OCI-M2 (cell line): Measurements from ENCODE around the gene IMP3.
"Not testable (repeated sequence)": the region's sequence is repeated elsewhere in the genome, so short reads cannot be mapped to it uniquely, and the experiment has no call there.

Experiments
- DNase-seq: peaks from one replicate; lab custom pipeline; 2025; ENCODE audit not compliant: unreplicated experiment; lab: John Stamatoyannopoulos, UW

Gene IMP3

DNA sequence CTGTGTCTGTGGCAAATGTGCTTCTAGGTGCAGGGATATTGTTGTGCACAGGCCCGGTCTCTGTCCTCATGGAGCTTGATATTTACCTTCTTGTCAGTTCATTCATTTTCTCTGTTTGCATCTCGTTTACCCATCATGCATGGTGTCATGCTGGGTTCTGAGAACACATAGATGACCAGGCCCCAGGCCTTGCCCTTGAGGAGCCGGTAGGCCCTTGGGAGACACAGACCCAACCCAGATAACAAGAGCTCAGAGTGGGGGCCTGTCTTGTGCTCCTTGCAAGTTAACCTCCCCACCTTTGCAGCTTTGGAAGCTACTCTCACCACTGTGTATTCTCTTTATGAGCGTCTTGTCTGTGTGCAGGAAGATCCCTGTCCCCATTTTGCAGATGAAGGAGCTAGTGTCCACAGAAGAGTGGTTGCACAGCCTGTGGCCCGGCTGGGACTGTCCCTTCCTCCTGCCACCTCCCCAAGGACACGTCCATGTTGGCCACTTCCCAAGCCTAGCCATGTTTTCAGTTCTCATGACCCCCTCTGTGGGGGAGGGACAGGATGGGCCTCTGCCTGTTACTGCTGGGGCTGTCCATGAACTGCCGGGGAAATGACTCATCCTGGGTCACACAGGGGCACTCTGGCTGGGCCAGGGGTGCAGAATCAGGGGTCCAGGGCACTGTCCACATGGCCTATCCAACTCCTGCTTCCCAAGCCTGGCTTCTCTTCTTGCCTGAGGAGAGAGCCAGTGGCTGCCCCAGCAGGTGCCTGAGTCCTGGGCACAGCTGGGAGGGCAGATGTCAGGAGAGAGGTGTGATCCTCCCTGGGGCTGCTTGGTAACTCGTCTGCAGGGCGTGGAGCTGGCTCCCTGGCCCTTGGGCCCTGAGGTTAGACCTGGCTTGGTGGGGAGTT, 11.1 kb upstream of the IMP3 start:
- no peak for DNase-seq

DNA sequence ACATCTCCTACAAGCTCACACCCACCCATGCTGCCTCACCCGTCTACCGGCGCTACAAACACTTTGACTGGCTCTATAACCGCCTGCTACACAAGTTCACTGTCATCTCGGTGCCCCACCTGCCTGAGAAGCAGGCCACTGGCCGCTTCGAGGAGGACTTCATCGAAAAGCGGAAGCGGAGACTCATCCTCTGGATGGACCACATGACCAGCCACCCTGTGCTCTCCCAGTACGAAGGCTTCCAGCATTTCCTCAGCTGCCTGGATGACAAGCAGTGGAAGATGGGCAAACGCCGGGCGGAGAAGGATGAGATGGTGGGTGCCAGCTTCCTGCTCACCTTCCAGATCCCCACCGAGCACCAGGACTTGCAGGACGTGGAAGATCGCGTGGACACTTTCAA, 9.8 kb upstream of the IMP3 start:
- no peak for DNase-seq

DNA sequence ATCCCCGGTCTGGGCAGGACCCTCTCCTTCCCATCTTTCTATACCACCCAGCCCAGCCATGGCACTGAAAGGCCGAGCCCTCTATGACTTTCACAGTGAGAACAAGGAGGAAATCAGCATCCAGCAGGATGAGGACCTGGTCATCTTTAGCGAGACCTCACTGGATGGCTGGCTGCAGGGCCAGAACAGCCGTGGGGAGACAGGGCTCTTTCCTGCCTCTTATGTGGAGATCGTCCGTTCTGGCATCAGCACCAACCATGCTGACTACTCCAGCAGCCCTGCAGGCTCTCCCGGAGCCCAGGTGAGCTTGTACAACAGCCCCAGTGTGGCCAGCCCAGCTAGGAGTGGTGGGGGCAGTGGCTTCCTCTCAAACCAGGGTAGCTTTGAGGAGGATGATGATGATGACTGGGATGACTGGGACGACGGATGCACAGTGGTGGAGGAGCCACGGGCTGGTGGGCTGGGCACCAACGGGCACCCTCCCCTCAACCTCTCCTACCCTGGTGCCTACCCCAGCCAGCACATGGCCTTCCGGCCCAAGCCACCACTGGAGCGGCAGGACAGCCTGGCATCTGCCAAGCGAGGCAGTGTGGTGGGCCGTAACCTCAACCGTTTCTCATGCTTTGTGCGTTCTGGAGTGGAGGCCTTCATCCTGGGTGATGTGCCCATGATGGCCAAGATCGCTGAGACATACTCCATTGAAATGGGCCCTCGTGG, 9.2 kb upstream of the IMP3 start:
- DNase-seq: no peak

DNA sequence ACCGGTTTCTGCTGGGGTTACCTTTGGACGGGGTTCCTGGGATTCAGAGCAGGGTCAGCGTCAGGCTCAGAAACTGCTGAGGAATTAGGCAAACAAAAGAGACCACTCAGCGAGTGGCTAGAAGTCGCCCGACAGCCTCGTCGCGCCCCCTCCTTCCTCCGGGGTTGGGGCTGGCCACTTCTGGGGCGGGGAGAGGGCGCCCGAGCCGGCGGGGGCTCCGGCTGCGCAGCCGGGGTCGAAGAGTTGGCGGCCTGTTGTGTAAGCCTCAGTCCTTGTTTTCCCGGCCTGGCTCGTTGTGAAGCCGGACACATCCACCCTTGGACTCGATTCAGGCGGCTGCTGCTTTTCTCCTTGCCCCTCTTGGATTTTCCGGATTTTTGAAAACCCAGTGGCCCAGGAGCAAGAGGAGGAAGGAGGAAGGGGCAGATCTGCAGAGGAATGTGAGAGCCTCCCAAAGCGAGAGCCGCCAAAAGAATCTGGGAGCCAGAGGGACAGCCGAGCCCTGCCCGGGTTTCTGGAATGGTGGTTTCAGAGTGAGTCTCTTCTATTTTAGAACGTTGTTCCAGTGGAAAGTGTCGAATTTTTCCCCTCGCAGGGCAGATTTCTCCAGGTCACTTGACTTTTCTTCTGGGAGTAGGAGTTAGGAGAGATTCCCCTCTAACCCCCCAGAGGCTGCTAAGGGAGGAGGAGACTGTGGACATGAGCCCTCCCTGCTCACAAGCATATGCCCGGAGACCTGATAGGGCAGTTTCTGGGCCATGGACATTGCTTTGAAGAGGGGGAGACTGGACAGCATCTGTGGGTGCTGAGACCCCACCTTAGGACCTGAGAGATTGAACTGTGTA, 8.4 kb upstream of the IMP3 start:
- DNase-seq: no peak

DNA sequence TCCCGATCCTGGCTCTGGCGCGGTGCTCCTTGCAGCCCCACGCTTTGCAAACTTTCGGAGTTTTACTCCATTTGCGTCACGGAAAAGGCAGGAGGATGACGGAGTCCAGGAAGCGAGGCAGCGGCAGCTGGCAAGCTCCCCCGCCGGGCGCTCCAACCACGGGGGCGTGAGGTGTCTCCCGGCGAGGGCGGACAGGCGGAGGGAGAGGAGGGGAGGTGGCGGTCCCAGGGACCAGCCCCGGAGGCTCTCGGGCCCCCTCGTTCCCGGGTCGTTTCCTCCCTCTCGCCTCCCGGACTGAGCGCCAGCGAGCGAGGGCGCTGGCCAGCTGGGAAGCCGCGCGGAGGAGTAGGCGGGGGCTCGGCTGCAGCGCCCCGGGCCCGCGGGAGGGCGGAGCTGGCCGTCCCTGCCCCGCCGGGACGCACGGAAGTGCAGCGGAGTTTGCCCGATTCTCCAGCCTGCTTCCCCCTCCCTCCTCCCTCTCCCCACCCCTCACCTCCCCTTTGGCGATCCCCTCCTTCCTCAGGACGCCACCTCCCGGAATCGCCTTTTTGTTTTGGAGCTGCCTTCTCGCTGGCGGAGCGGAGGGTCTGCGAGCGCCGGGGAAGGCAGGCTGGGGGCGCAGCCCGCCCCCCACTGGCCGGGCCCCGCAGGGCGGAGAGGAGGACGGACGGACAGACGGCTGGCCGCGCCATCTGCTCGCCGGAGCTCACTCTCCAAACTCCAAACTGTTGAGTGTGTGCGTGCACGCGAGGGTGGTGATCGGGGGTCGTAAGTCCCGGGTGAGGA, 7.5 kb upstream of the IMP3 start, which contains the start of gene SNX33:
Gene SNX33, plus strand, starts transcription at position 543 of the 786 bp plus-strand sequence. CDS start 1,191 bp downstream, outside the sequence.
- no peak for DNase-seq

DNA sequence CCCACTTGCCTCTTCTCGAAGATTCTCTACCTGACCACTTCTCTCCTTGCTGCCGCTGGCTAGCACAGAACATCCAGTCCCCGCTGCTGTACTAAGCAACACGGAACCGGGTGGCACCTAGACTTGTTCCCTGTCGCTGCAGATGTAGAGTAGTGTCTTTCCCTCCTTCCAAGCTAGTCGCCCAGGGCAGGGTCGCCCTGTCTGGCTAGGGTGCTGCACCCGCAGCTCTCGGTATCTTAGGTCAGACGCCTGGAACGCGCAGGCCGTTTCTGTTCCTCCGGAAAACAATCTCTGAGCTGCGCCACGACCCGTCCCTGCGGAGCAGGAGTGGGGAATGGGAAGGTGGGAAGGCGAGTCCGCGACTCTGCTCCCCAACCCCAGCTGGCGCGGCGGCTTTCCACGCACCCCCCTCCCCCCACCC, 6.9 kb upstream of the IMP3 start:
- no peak for DNase-seq

DNA sequence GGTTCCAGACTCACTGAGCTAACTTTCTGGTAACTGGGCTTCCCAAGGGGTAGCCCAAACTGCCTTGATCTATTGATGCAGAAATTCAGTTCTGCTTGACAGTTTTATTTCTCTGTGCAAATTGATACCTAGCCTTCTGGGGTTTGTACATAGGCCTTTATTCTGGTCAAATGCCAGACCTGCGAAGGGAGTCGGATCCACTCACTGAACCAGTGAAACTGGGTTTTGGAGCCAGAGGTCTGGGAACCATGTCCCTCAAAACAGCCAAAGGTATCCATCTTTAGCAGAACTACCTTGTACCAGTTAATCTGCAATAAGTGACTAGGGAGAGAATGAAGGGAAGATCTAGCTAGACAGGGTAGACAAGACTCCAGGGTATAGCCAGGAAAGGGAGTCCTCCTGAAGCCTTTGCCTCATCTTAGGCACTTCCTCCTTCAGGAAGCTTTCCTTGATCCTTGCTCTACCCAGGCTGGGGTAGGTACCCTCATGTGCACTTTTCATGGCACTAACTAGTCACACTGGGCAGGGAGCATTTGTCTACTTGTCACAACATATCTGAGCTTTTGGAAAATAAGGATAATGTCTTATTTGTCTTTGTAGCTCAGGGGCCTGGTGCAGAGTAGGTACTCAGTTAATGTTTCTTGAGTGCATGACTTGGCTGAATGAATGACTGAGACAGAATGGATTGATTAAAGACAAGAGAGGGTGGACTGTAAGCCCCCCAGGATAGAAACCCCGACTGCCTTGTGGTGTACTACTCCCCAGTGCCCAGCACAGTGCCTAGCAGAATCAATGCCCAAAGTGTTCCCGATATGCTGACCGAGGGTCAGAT, 6.3 kb upstream of the IMP3 start:
- DNase-seq: no peak

DNA sequence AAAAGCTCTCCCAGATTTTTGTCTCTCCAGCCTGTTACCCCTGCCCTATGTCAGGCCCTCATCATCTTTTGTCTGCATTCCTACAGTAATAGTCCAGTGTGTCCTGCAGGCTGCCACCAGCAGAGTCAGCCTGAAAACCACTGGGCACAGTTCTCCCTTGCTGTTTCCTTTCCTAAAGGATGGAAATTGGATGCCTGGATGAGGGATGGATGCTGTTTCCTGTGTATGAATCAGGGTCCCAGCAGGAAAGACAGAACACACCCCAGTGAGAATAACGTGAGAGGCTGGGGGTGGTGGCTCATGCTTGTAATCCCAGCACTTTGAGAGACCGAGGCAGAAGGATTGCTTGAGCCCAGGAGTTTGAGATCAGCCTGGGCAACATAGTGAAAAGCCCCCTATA, 4.4 kb upstream of the IMP3 start:
- no peak for DNase-seq

DNA sequence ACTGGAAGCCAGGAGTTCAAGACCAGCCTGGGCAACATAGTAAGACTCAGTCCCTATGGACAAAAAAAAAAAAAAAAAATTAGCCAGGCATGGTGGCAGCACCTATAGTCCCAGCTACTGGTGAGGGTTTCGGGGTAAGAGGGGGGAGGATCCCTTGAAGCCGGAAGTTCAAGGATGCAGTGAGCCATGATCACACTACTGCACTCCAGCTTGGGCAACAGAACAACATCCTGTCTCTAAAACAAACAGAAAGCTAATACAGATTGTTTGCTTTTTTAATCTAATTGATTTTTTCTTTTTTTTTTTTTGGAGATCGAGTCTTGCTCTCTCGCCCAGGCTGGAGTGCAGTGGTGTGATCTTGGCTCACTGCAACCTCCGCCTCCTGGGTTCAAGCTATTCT, 1.6 kb upstream of the IMP3 start:
- no peak for DNase-seq

DNA sequence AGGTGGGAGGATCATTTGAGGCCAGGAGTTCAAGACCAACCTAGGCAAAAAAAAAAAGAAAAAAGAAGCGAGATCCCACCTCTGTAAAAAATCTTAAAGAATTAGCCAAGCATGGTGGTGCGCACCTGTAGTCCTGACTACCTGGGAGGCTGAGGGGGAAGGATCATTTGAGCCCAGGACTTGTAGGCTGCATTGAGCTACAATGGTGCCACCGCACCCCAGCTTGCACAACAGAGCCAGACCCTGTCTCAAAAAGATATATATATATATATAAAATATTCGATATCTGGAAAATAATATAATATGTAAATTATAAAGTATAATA, 1.1 kb upstream of the IMP3 start:
- DNase-seq: no peak

DNA sequence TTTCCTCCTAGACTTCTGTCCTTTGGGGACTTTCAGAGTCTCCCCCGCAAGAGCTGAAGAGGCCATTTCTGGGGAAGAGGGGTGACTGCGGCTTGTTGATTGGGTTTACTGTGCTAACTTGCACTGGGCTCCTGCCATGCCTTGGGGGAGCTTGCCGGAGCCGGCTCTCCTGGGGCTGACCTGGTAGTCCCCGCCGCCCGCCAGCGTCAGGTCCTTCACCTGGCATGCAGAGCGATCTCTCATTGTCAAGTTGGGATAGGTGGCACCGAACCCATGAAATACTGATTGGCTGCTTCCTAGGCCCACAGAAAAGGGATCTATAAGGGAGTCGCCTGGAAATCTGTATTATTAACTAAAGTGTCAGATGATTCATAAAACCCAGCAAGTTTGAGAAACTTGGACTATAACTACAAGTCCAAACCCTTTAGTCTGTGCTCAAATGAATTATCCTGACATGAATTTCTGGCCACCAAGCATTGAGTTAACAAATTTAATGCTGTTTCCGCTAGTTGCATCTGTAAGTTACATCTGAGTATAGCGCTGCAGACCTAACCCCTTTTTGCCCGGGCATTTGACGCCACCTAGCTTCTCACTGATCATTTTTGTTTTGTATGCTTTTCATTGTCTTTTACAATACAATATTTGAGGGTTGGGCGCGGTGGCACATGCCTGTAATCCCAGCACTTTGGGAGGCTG, 607 bp upstream of the IMP3 start:
- peak; percentile 60 for DNase-seq

DNA sequence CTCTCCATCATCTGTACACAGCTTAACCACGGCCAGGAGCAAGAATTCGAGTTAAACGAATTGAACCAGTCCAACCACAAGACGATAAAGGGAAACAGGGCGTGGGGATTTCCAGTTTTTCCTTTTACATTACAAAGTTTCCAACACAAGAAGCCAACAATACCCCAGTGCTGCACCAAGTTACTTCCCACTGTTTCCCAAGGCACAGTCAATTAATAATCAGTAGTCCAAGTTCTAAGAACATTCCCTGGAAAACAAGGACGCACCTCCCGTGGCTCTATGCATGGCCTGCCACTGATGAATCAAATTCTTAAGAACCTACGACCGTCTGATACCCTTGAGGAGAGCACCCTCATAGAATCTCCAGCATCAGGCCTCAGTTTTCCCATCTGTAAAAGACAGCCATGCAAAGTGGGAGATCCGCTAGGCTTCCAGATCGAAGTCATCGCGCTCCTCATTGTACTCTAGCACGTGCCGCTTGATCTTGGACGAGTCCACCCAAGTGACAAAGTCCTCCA, 774 bp downstream of the IMP3 start:
- no peak for DNase-seq

DNA sequence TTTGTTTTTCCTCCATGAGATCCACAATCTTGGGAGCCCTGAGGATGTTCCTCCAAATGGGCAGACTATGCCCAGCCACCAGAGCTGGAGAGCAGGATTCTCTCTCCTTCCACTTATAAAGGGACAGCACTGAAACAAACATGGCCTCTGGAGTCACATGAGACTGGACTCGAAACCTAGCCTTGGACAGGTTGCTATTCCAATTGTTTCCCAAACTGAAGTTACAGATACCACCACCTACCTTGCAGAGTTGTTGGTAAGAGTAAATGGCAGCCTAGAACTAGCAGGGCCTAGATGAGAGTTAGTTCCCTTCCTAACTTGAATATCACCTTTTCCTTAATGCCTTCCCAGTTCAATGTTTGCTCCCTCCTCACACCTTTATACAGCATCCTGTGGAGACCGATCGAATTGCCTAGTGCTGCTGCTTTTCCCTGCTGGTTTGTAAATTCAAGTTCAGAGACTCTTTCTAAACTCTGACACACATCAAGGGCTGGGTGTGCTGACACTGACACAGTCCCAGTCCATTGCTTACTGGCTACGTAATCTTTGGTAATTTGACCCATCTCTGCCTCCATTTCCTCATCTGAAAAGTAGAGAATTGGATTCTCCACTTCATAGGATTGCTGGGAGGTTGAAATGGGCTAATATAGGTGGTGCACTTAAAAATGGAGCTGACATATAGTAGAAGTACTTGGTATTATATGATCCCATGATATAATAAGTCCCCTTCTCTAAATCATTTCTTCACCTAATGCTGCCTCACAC, 2.6 kb downstream of the IMP3 start:
- no peak for DNase-seq

DNA sequence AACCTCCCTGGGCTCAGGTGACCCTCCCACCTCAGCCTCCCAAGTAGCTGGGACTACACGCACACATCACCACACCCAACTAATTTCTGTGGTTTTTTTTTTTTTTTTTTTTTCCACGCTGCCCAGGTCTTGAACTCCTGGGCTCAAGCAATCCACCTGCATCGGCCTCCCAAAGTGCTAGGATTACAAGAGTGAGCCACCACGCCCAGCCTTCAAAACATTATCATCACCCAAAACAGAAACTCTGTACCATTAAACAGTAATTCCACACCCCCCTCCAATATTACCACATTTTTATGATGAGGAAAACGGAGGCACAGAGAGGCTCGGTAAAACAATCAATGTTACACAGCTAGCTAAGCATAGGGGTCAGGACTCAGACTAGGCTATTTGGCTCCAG, 4.0 kb downstream of the IMP3 start:
- no peak for DNase-seq

DNA sequence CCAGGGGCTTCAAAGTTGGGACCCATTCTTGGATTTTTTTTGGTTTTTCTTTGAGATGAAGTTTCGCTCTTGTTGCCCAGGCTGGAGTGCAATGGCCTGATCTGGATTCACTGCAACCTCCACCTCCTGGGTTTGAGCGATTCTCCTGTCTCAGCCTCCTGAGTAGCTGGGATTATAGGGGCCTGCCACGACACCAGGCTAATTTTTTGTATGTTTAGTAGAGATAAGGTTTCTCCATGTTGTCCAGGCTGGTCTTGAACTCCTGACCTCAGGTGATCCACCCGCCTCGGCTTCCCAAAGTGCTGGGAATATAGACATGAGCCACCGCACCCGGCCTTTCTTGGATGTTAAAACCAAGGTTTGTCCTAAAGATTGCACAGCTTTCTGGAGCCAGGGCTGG, 6.1 kb downstream of the IMP3 start:
- not testable (repeated sequence) for DNase-seq

DNA sequence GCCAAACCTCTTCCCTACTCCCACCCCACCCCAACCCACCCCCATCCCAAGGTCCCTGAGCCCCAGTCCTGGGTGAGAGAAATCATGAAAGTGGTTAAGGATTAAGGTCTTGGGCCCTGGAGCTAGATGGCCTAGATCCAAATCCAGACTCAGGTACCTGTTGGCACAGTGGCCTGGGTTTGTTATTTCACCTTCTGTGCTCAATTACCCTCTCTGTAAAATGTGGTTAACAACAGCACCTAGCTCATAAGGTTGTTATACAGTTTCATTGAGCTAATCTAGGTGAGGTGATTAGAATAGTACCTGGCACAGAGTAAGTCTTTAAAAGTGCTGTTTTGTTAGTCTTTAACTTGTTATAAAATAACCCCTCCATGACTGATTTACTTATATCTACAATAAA, 8.1 kb downstream of the IMP3 start:
- DNase-seq: no peak

DNA sequence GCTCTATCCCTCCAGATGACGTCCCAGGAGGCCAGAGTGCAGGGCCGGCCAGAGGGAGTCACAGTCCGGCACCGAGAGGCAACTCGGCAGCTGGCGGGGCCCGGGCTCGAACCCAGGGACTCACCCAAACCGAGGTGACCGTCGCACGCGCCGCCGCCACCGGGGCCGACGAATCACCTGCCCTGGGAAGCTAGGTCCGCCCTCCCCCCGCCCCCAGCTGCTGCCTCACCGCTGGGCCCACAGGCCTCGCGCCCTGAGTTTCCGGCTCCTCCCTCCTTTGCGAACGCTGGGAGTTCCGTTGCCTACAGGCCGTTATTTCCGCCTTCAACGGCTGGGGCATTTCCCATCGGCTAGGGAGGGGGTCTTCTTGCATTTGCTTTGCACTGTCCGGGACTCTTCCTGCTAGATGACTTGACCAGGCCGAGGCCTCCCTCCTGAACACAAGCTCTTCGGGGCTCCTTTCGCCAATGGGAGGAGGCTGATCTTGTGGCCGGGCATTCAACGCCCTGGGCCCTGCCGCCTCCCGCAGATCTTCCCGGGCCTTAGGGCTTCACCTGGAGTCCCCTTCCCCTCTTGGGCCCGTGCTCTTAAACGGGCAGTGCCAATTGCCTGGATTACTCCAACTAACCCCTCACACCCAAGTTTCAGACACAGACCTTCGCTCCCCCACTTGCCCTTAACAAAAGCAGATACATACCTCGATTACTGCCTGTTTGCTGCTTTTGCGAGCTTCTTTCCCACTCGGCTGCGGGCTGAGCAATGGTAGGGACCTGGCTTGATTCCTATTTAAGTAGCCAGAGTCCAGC, 14.3 kb downstream of the IMP3 start, which contains the start of gene SNUPN:
Gene SNUPN, minus strand, starts transcription at position 184 of the 806 bp plus-strand sequence. CDS start 4,674 bp downstream, outside the sequence.
- peak; percentile 55 for DNase-seq
